ENCODE results near the gene LCE5A. TPM values are rescaled to one million over a fixed set of nuclear protein-coding genes. Genes with fewer than 3 reads are reported as not detected.

Gene LCE5A
- total RNA-seq, 1 experiment from 2014 or later = not detected

DNA sequence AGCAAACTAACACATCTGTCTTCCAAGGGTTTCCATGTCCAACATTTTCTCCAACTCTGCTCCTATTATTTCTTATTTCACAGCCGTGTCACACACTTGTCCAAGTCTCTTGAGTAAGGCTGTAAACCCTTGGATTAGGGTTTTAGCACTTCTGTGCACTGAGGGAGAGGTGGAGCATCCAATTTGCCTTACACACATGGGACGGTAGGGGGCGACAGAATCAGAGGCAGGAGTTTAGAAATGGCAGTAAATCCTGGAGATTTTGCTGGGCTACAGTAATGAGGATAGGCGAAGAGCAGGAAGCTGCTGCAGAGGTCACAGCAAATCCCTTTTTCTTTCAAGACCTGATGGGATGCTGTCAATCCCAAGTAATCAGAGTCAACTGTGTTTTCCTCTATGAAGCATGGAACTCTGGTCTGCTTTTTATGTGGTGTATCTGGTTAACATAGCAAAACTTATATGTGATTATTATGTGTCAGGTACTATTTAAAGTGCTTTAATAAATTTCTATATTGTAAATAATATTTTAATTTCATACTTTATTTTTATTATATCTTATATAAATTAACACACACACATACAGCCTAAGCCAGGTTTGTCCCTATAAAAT lies 15.4 kb upstream of the LCE5A start:
- no peak for TF ChIP-seq REST (IDR thresholded peaks at IDR 0.05; ENCODE audit: insufficient read depth in 1 of 2, low read depth in 2 of 2, low read length in 1 of 2)
- TF ChIP-seq CTCF (IDR thresholded peaks at IDR 0.05) = peak; percentile 78
- CTCF ChIA-PET = no interaction called here
- Histone ChIP-seq H3K4me1 (ENCODE audit: control insufficient read depth, insufficient read depth, low read length) (no peaks in the 10 kb centered on the region), H3K27me3 (ENCODE audit: control insufficient read depth, insufficient read depth, low read length) (no peaks in the 10 kb centered on the region; the same call in 1 of the 2 replicates), H3K9me3 (ENCODE audit: control insufficient read depth, insufficient read depth, low read depth, low read length) (no peaks in the 10 kb centered on the region), H3K27ac (ENCODE audit: low read length) (no peak overlapping the region), H3K36me3 (ENCODE audit: control insufficient read depth, insufficient read depth, low read length) (no peaks in the 10 kb centered on the region), H3K4me3 (ENCODE audit: low read depth in 2 of 2, low read length in 2 of 2) (no peak overlapping the region)
- BruUV-seq (replicated peaks) = no TSS peak
- DNase-seq (ENCODE audit: low read depth, low spot score) (no peak), ATAC-seq (peak; percentile 62; the same call in 1 of the 2 replicates)
- in situ Hi-C loops (cut with HindIII; ENCODE audit: low pct_unique_long_range_greater_than_20kb, low sequenced_read_pairs) (no loop called here), intact Hi-C loops (cut with micrococcal nuclease; ENCODE audit: unreplicated experiment) (no loop called here)
- POLR2A ChIA-PET = no interaction called here

DNA sequence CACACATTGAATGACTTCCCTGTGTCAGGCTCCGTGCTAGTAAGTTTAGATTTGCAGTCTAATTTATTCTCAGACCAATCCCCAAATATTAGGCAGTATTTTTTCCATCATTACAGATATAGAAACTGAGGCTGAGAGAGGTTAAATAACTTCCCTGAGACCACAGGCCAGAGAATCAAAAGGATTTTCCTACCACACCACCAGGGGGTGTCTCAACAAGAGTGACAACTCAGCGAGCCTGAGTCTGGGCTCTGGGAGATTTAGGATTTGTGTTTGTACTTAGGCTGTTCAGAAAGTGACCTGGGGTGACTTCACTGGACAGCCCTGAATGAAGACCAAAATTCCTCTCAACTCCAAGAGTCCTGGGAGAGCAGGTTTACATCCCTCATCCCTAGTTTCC lies 13.3 kb upstream of the LCE5A start:
- CTCF ChIA-PET = interaction anchor here (2.0 kb wide), 1 partner anchor 36 kb away, joined by 7 read pairs; no protein-coding TSS in a partner anchor
- ATAC-seq (peak; percentile 61; the same call in 1 of the 2 replicates), DNase-seq (ENCODE audit: low read depth, low spot score) (no peak)
- POLR2A ChIA-PET = no interaction called here
- intact Hi-C loops (cut with micrococcal nuclease; ENCODE audit: unreplicated experiment) = loop anchor here (2.0 kb wide), 1 partner anchor 36 kb away; no protein-coding TSS in a partner anchor
- Histone ChIP-seq H3K4me1 (ENCODE audit: control insufficient read depth, insufficient read depth, low read length) (no peaks in the 10 kb centered on the region), H3K27ac (ENCODE audit: low read length) (no peak overlapping the region), H3K36me3 (ENCODE audit: control insufficient read depth, insufficient read depth, low read length) (no peaks in the 10 kb centered on the region), H3K9me3 (ENCODE audit: control insufficient read depth, insufficient read depth, low read depth, low read length) (no peaks in the 10 kb centered on the region), H3K4me3 (ENCODE audit: low read depth in 2 of 2, low read length in 2 of 2) (no peak overlapping the region), H3K27me3 (ENCODE audit: control insufficient read depth, insufficient read depth, low read length) (no peaks in the 10 kb centered on the region; the same call in 1 of the 2 replicates)
- TF ChIP-seq CTCF (IDR thresholded peaks at IDR 0.05) = peak; percentile 58; the same call in 1 of the 2 replicates
- no peak for TF ChIP-seq POLR2AphosphoS5 (IDR thresholded peaks at IDR 0.05; ENCODE audit: low read depth, low read length)
- TF ChIP-seq REST (IDR thresholded peaks at IDR 0.05; ENCODE audit: insufficient read depth in 1 of 2, low read depth in 2 of 2, low read length in 1 of 2) = no peak
- BruUV-seq (replicated peaks) = no TSS peak
- in situ Hi-C loops (cut with HindIII; ENCODE audit: low pct_unique_long_range_greater_than_20kb, low sequenced_read_pairs) = no loop called here
